HepG2 (cell line): ENCODE measurements around the gene HMG20B. TPM values are rescaled to one million over a fixed set of nuclear protein-coding genes. Genes with fewer than 3 reads are reported as not detected.
A peak's percentile ranks its signal among the peaks of the same experiment; 100 is the strongest.

Source experiments
- AGO2 ChIP-seq: fragments of 200-400 bp; formaldehyde crosslinking; optimal IDR thresholded peaks from 2 replicates; pipeline ENCODE3; 2017; ENCODE audit warnings: mild to moderate bottlenecking, low read depth, low read length, moderate library complexity
- ARNT2 ChIP-seq: sonication (generic); formaldehyde crosslinking; IDR thresholded peaks from 2 replicates; pipeline ENCODE4 v1.8.0; 2022; ENCODE audit warnings: mild to moderate bottlenecking, low read depth, missing genetic modification reagents, moderate library complexity
- KLF11 ChIP-seq: IDR thresholded peaks from 2 replicates; pipeline ENCODE4 v1.6.1; 2016; ENCODE audit warnings: missing compliant biosample characterization
- MXI1 ChIP-seq: IDR thresholded peaks from 3 replicates; pipeline ENCODE4 v1.6.1; 2012; ENCODE audit warnings: low read depth, low read length, inconsistent platforms, borderline replicate concordance
- NR3C1 ChIP-seq: sonication (generic); formaldehyde crosslinking; IDR thresholded peaks from 2 replicates; pipeline ENCODE4 v1.4.0; 2020; ENCODE audit warnings: missing genetic modification reagents
- PAF1 ChIP-seq: IDR thresholded peaks from 2 replicates; pipeline ENCODE4 v1.6.1; 2016; ENCODE audit warnings: missing genetic modification reagents, missing compliant biosample characterization
- SIX4 ChIP-seq: sonication (generic); formaldehyde crosslinking; IDR thresholded peaks from 2 replicates; pipeline ENCODE4 v1.4.0; 2020; ENCODE audit warnings: missing genetic modification reagents
- SNAI1 ChIP-seq: sonication (generic); formaldehyde crosslinking; IDR thresholded peaks from 2 replicates; pipeline ENCODE4 v1.5.0; 2020; ENCODE audit warnings: mild to moderate bottlenecking, missing genetic modification reagents, borderline replicate concordance
- SNRNP70 ChIP-seq: fragments of 200-400 bp; formaldehyde crosslinking; IDR thresholded peaks from 2 replicates; pipeline ENCODE4 v1.6.1; 2017; ENCODE audit warnings: mild to moderate bottlenecking, low read depth, low read length, moderate library complexity
- ZNF160 ChIP-seq: sonication (generic); formaldehyde crosslinking; IDR thresholded peaks from 2 replicates; pipeline ENCODE4 v1.8.0; 2022; ENCODE audit warnings: mild to moderate bottlenecking, inconsistent platforms, missing genetic modification reagents
- ZNF451 ChIP-seq: sonication (generic); formaldehyde crosslinking; IDR thresholded peaks from 2 replicates; pipeline ENCODE4 v1.5.0; 2020; ENCODE audit warnings: mild to moderate bottlenecking, missing genetic modification reagents
- ZNF572 ChIP-seq: sonication (generic); formaldehyde crosslinking; IDR thresholded peaks from 2 replicates; pipeline ENCODE4 v1.5.1; 2020; ENCODE audit warnings: mild to moderate bottlenecking, missing genetic modification reagents
- ZNF790 ChIP-seq: sonication (generic); formaldehyde crosslinking; IDR thresholded peaks from 2 replicates; pipeline ENCODE4 v1.8.0; 2022; ENCODE audit warnings: missing genetic modification reagents, mild to moderate bottlenecking, borderline replicate concordance
- polyA plus RNA-seq, 8 experiments: library from polyadenylated mRNA; depleted of rRNA in 3 of 8; stranded (reverse) in 7 of 8; unstranded in 1 of 8; fragments of >200 nt; fragmentation: Illumina TruSeq in 4 of 8; extraction: Trizol in 4 of 8; gene quantifications; 2 replicates each; pipeline versions ENCODE4 v1.2.1 to v1.2.3, GENCODE V29; 2011 to 2016; ENCODE audit warnings: low read depth in 4 of 8, missing spikeins in 1 of 8, mixed read lengths in 1 of 8; ENCODE audit not compliant: insufficient read depth in 1 of 8
- total RNA-seq, 5 experiments: library from RNA; depleted of rRNA; stranded (reverse); fragments of >200 nt; fragmentation: Illumina TruSeq; extraction: Trizol; gene quantifications; 2 replicates each; pipeline ENCODE4 v1.2.3, GENCODE V29; 2016; ENCODE audit warnings: low read depth in 1 of 5
- TF ChIP-seq, protein P1 (sequence below): sonication (generic); formaldehyde crosslinking; IDR thresholded peaks from 2 replicates; pipeline ENCODE4 v1.4.0; 2020; ENCODE audit warnings: missing genetic modification reagents
- TF ChIP-seq, protein P2 (sequence below): IDR thresholded peaks from 2 replicates; pipeline ENCODE4 v1.6.1; 2016; ENCODE audit warnings: missing genetic modification reagents, missing compliant biosample characterization
- TF ChIP-seq, protein P3 (sequence below): sonication (generic); formaldehyde crosslinking; IDR thresholded peaks from 2 replicates; pipeline ENCODE4 v1.8.0; 2023; ENCODE audit warnings: mild to moderate bottlenecking, missing genetic modification reagents
- TF ChIP-seq, protein P4 (sequence below): IDR thresholded peaks from 2 replicates; pipeline ENCODE4 v1.6.1; 2018; ENCODE audit warnings: missing genetic modification reagents, mild to moderate bottlenecking, missing compliant biosample characterization
- TF ChIP-seq, protein P5 (sequence below): sonication (generic); formaldehyde crosslinking; IDR thresholded peaks from 2 replicates; pipeline ENCODE4 v1.4.0; 2020; ENCODE audit warnings: missing genetic modification reagents

Gene HMG20B
- total and polyA plus RNA-seq, 2 of the 13 experiments (the other 11 are each of a cell fraction or from before 2014, with no cell fraction given), result 23.9 to 29.2 TPM

DNA sequence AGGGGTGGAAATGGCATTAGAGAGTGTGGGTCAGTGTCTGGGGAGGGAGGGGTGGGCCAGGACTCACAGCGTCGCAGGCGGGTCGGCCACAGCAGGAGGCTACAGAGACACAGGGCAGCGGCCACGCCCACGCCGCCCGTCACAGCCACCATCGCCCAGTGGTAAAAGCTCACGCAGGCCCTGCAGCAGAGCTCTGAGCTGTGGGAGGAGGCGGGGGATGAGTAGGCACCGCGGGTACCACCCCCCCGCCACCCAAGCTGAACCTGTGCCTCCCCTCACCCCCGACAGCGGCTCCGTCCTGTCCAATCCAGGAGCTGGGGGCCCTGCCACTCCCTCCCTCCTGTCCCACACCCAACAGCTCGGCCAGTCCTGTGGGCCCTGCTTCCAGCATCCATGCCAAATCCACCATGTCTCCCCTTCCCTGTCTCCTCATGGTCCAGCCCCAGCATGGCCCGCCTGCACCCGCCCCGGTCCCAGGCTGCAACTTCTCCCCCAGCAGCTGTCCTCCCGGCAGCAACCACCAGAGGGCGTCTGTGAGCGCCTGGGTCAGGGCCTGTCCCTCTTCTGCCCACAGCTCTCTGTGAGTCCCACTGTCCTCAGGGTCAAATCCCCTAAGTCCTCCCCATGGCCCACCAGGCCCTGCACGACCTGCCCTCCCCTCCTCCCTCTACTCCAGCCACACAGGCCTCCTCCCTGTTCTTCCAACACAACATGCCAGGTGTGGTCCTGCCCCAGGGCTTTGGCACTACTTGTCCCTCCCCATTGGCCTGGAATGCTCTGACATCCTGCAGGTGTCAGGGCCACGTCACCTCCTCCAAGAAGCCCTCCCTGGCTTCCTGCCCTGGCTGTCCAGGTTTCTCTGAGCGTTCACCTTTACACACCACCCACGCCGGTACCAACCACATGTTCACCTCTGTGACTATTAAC lies 27.7 kb upstream of the HMG20B start (continued):
- TF ChIP-seq ZNF451 (CRISPR knock-in tag) (no peak), ARNT2 (no peak), NR3C1 (CRISPR knock-in tag) (no peak), SNRNP70 (no peak), SIX4 (CRISPR knock-in tag) (no peak), MXI1 (peak; percentile 48; the same call in 1 of the 3 replicates), KLF11 (CRISPR knock-in tag) (no peak), SNAI1 (no peak), ZNF572 (CRISPR knock-in tag) (no peak), ZNF160 (CRISPR knock-in tag) (no peak), AGO2 (peak; percentile 80), PAF1 (no peak), ZNF790 (CRISPR knock-in tag) (peak; percentile 56; the same call in 1 of the 2 replicates)
- TF ChIP-seq, protein P1, sequence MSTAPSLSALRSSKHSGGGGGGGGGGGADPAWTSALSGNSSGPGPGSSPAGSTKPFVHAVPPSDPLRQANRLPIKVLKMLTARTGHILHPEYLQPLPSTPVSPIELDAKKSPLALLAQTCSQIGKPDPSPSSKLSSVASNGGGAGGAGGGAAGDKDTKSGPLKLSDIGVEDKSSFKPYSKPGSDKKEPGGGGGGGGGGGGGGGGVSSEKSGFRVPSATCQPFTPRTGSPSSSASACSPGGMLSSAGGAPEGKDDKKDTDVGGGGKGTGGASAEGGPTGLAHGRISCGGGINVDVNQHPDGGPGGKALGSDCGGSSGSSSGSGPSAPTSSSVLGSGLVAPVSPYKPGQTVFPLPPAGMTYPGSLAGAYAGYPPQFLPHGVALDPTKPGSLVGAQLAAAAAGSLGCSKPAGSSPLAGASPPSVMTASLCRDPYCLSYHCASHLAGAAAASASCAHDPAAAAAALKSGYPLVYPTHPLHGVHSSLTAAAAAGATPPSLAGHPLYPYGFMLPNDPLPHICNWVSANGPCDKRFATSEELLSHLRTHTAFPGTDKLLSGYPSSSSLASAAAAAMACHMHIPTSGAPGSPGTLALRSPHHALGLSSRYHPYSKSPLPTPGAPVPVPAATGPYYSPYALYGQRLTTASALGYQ (CRISPR knock-in tag), result no peak
- TF ChIP-seq, protein P2, sequence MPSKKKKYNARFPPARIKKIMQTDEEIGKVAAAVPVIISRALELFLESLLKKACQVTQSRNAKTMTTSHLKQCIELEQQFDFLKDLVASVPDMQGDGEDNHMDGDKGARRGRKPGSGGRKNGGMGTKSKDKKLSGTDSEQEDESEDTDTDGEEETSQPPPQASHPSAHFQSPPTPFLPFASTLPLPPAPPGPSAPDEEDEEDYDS (CRISPR knock-in tag), result no peak
- TF ChIP-seq, protein P3, sequence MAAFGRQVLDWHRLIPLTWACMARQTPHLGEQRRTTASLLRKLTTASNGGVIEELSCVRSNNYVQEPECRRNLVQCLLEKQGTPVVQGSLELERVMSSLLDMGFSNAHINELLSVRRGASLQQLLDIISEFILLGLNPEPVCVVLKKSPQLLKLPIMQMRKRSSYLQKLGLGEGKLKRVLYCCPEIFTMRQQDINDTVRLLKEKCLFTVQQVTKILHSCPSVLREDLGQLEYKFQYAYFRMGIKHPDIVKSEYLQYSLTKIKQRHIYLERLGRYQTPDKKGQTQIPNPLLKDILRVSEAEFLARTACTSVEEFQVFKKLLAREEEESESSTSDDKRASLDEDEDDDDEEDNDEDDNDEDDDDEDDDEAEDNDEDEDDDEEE (CRISPR knock-in tag), result no peak
- TF ChIP-seq, protein P4, sequence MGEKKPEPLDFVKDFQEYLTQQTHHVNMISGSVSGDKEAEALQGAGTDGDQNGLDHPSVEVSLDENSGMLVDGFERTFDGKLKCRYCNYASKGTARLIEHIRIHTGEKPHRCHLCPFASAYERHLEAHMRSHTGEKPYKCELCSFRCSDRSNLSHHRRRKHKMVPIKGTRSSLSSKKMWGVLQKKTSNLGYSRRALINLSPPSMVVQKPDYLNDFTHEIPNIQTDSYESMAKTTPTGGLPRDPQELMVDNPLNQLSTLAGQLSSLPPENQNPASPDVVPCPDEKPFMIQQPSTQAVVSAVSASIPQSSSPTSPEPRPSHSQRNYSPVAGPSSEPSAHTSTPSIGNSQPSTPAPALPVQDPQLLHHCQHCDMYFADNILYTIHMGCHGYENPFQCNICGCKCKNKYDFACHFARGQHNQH (CRISPR knock-in tag), result no peak
- TF ChIP-seq, protein P5, sequence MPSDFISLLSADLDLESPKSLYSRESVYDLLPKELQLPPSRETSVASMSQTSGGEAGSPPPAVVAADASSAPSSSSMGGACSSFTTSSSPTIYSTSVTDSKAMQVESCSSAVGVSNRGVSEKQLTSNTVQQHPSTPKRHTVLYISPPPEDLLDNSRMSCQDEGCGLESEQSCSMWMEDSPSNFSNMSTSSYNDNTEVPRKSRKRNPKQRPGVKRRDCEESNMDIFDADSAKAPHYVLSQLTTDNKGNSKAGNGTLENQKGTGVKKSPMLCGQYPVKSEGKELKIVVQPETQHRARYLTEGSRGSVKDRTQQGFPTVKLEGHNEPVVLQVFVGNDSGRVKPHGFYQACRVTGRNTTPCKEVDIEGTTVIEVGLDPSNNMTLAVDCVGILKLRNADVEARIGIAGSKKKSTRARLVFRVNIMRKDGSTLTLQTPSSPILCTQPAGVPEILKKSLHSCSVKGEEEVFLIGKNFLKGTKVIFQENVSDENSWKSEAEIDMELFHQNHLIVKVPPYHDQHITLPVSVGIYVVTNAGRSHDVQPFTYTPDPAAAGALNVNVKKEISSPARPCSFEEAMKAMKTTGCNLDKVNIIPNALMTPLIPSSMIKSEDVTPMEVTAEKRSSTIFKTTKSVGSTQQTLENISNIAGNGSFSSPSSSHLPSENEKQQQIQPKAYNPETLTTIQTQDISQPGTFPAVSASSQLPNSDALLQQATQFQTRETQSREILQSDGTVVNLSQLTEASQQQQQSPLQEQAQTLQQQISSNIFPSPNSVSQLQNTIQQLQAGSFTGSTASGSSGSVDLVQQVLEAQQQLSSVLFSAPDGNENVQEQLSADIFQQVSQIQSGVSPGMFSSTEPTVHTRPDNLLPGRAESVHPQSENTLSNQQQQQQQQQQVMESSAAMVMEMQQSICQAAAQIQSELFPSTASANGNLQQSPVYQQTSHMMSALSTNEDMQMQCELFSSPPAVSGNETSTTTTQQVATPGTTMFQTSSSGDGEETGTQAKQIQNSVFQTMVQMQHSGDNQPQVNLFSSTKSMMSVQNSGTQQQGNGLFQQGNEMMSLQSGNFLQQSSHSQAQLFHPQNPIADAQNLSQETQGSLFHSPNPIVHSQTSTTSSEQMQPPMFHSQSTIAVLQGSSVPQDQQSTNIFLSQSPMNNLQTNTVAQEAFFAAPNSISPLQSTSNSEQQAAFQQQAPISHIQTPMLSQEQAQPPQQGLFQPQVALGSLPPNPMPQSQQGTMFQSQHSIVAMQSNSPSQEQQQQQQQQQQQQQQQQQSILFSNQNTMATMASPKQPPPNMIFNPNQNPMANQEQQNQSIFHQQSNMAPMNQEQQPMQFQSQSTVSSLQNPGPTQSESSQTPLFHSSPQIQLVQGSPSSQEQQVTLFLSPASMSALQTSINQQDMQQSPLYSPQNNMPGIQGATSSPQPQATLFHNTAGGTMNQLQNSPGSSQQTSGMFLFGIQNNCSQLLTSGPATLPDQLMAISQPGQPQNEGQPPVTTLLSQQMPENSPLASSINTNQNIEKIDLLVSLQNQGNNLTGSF (CRISPR knock-in tag), result no peak
